ENCODE results near the gene ZNF628. TPM values are rescaled to one million over a fixed set of nuclear protein-coding genes. Genes with fewer than 3 reads are reported as not detected.

Gene ZNF628
- total and polyA plus RNA-seq, 5 donors from 2014 or later: 0.05 to 23.9 (median 0.09) TPM

GRCh38 chr19:55519451-55520311 lies 43.3 kb downstream of the ZNF628 start:
- Histone ChIP-seq H3K27ac (ENCODE audit: insufficient read depth, low read length, poor library complexity, severe bottlenecking) (no peak overlapping the region), H3K27me3 (ENCODE audit: control insufficient read depth, insufficient read depth, low read length) (no peaks in the 10 kb centered on the region), H3K36me3 (ENCODE audit: control insufficient read depth, insufficient read depth, low read length) (no peaks in the 10 kb centered on the region), H3K4me1 (ENCODE audit: control insufficient read depth, insufficient read depth, low read length, poor library complexity, severe bottlenecking) (peaks cover 9% of the 10 kb centered on the region), H3K4me3 (ENCODE audit: low read depth, low read length) (no peak overlapping the region), H3K9me3 (ENCODE audit: control insufficient read depth in 2 of 2, low read length in 2 of 2) (no peaks in the 10 kb centered on the region)
- H3K27me3 Mint-ChIP-seq: no peaks in the 10 kb centered on the region
- H3K36me3 Mint-ChIP-seq: no peaks in the 10 kb centered on the region
- no peak for DNase-seq
- peaks cover 0 to 6% (median 0%) of the 10 kb centered on the region in 4 donors for H3K4me1 Mint-ChIP-seq
- H3K9me3 Mint-ChIP-seq: no peaks in the 10 kb centered on the region
- H3K27ac Mint-ChIP-seq: no peak overlapping the region
- ATAC-seq (ENCODE audit: low read depth in 2 of 2): no peak
- no peak overlapping the region for H3K4me3 Mint-ChIP-seq

GRCh38 chr19:55520691-55521292 lies 44.4 kb downstream of the ZNF628 start:
- H3K27me3 Mint-ChIP-seq: no peaks in the 10 kb centered on the region
- no peak overlapping the region for H3K27ac ChIP-seq (ENCODE audit: insufficient read depth, low read length, poor library complexity, severe bottlenecking)
- H3K4me1 ChIP-seq (ENCODE audit: control insufficient read depth, insufficient read depth, low read length, poor library complexity, severe bottlenecking): peaks cover 9% of the 10 kb centered on the region
- no peaks in the 10 kb centered on the region for H3K36me3 Mint-ChIP-seq
- no peak overlapping the region for H3K4me3 Mint-ChIP-seq
- no peaks in the 10 kb centered on the region for H3K27me3 ChIP-seq (ENCODE audit: control insufficient read depth, insufficient read depth, low read length)
- H3K27ac Mint-ChIP-seq: no peak overlapping the region
- peaks cover 0 to 6% (median 0%) of the 10 kb centered on the region in 4 donors for H3K4me1 Mint-ChIP-seq
- no peaks in the 10 kb centered on the region for H3K9me3 ChIP-seq (ENCODE audit: control insufficient read depth in 2 of 2, low read length in 2 of 2)
- no peaks in the 10 kb centered on the region for H3K9me3 Mint-ChIP-seq
- ATAC-seq (ENCODE audit: low read depth in 2 of 2): no peak
- H3K4me3 ChIP-seq (ENCODE audit: low read depth, low read length): no peak overlapping the region
- no peaks in the 10 kb centered on the region for H3K36me3 ChIP-seq (ENCODE audit: control insufficient read depth, insufficient read depth, low read length)
- no peak for DNase-seq

- no peaks in the 10 kb centered on the region for H3K27me3 Mint-ChIP-seq
These were observed 49.1 kb downstream of the ZNF628 start for GRCh38 chr19:55525289-55526101.

GRCh38 chr19:55526216-55527196 lies 50.1 kb downstream of the ZNF628 start:
- Histone ChIP-seq H3K9me3 (ENCODE audit: control insufficient read depth in 2 of 2, low read length in 2 of 2) (no peaks in the 10 kb centered on the region), H3K27me3 (ENCODE audit: control insufficient read depth, insufficient read depth, low read length) (no peaks in the 10 kb centered on the region), H3K4me3 (ENCODE audit: low read depth, low read length) (no peak overlapping the region), H3K27ac (ENCODE audit: insufficient read depth, low read length, poor library complexity, severe bottlenecking) (no peak overlapping the region), H3K4me1 (ENCODE audit: control insufficient read depth, insufficient read depth, low read length, poor library complexity, severe bottlenecking) (no peaks in the 10 kb centered on the region), H3K36me3 (ENCODE audit: control insufficient read depth, insufficient read depth, low read length) (no peaks in the 10 kb centered on the region)
- DNase-seq (no peak), ATAC-seq (ENCODE audit: low read depth in 2 of 2) (no peak)
- no peaks in the 10 kb centered on the region for H3K27me3 Mint-ChIP-seq
- no peaks in the 10 kb centered on the region for H3K36me3 Mint-ChIP-seq
- H3K4me3 Mint-ChIP-seq: no peak overlapping the region
- no peaks in the 10 kb centered on the region for H3K4me1 Mint-ChIP-seq
- no peak overlapping the region for H3K27ac Mint-ChIP-seq
- H3K9me3 Mint-ChIP-seq: no peaks in the 10 kb centered on the region

More at GRCh38 chr19:55525289-55526101, 49.1 kb downstream of the ZNF628 start:
- DNase-seq (no peak), ATAC-seq (ENCODE audit: low read depth in 2 of 2) (no peak)
- Mint-ChIP-seq H3K36me3 (no peaks in the 10 kb centered on the region), H3K27ac (no peak overlapping the region), H3K9me3 (no peaks in the 10 kb centered on the region), H3K4me1 (no peaks in the 10 kb centered on the region), H3K4me3 (no peak overlapping the region)
- H3K4me3 ChIP-seq (ENCODE audit: low read depth, low read length): no peak overlapping the region
- no peaks in the 10 kb centered on the region for H3K4me1 ChIP-seq (ENCODE audit: control insufficient read depth, insufficient read depth, low read length, poor library complexity, severe bottlenecking)
- no peak overlapping the region for H3K27ac ChIP-seq (ENCODE audit: insufficient read depth, low read length, poor library complexity, severe bottlenecking)
- H3K27me3 ChIP-seq (ENCODE audit: control insufficient read depth, insufficient read depth, low read length): no peaks in the 10 kb centered on the region
- no peaks in the 10 kb centered on the region for H3K9me3 ChIP-seq (ENCODE audit: control insufficient read depth in 2 of 2, low read length in 2 of 2)
- H3K36me3 ChIP-seq (ENCODE audit: control insufficient read depth, insufficient read depth, low read length): no peaks in the 10 kb centered on the region

GRCh38 chr19:55527197-55528029 lies 51.0 kb downstream of the ZNF628 start:
- H3K36me3 ChIP-seq (ENCODE audit: control insufficient read depth, insufficient read depth, low read length): no peaks in the 10 kb centered on the region
- H3K27me3 ChIP-seq (ENCODE audit: control insufficient read depth, insufficient read depth, low read length): no peaks in the 10 kb centered on the region
- no peaks in the 10 kb centered on the region for H3K9me3 ChIP-seq (ENCODE audit: control insufficient read depth in 2 of 2, low read length in 2 of 2)
- Mint-ChIP-seq H3K9me3 (no peaks in the 10 kb centered on the region), H3K4me3 (no peak overlapping the region), H3K36me3 (no peaks in the 10 kb centered on the region), H3K27ac (no peak overlapping the region), H3K27me3 (no peaks in the 10 kb centered on the region), H3K4me1 (no peaks in the 10 kb centered on the region)
- DNase-seq (no peak), ATAC-seq (ENCODE audit: low read depth in 2 of 2) (no peak)
- no peaks in the 10 kb centered on the region for H3K4me1 ChIP-seq (ENCODE audit: control insufficient read depth, insufficient read depth, low read length, poor library complexity, severe bottlenecking)
- no peak overlapping the region for H3K4me3 ChIP-seq (ENCODE audit: low read depth, low read length)
- H3K27ac ChIP-seq (ENCODE audit: insufficient read depth, low read length, poor library complexity, severe bottlenecking): no peak overlapping the region

GRCh38 chr19:55528030-55528803 lies 51.8 kb downstream of the ZNF628 start:
- no peak overlapping the region for H3K4me3 ChIP-seq (ENCODE audit: low read depth, low read length)
- DNase-seq: no peak
- Mint-ChIP-seq H3K4me3 (no peak overlapping the region), H3K27me3 (no peaks in the 10 kb centered on the region), H3K9me3 (no peaks in the 10 kb centered on the region), H3K36me3 (no peaks in the 10 kb centered on the region), H3K27ac (no peak overlapping the region), H3K4me1 (no peaks in the 10 kb centered on the region)
- no peaks in the 10 kb centered on the region for H3K27me3 ChIP-seq (ENCODE audit: control insufficient read depth, insufficient read depth, low read length)
- no peaks in the 10 kb centered on the region for H3K9me3 ChIP-seq (ENCODE audit: control insufficient read depth in 2 of 2, low read length in 2 of 2)
- no peaks in the 10 kb centered on the region for H3K36me3 ChIP-seq (ENCODE audit: control insufficient read depth, insufficient read depth, low read length)
- ATAC-seq (ENCODE audit: low read depth in 2 of 2): no peak
- no peak overlapping the region for H3K27ac ChIP-seq (ENCODE audit: insufficient read depth, low read length, poor library complexity, severe bottlenecking)
- H3K4me1 ChIP-seq (ENCODE audit: control insufficient read depth, insufficient read depth, low read length, poor library complexity, severe bottlenecking): no peaks in the 10 kb centered on the region

All from CD4-positive, CD25-positive, alpha-beta regulatory T cell (primary cell).